H1 (cell line): ENCODE measurements around the gene TBC1D22A. TPM values are rescaled to one million over a fixed set of nuclear protein-coding genes. Genes with fewer than 3 reads are reported as not detected.

Source experiments
- CTCF ChIA-PET: fragments of 300-600 bp; sonication (Branson Sonifier 250); formaldehyde crosslinking; loops from one replicate; lab custom pipeline; 2021; ENCODE audit not compliant: partially characterized antibody; lab: Charles Lee
- POLR2A ChIA-PET: fragments of 300-600 bp; sonication (Branson Sonifier 250); formaldehyde crosslinking; loops from one replicate; lab custom pipeline; 2021; ENCODE audit warnings: inconsistent platforms; ENCODE audit not compliant: partially characterized antibody; lab: Charles Lee
- DNase-seq, 2 experiments: peaks; one replicate each; pipeline versions ENCODE4 v3.0.0 to v3.0.0-alpha.2; 2010 to 2022; ENCODE audit warnings: low spot score in 2 of 2, low read depth in 1 of 2, mixed read lengths in 1 of 2
- FAIRE-seq: peaks from 2 replicates; lab custom pipeline; 2011; peaks lifted over from hg19 to GRCh38; lab: Jason Lieb, UNC
- H2AFZ ChIP-seq: 2 replicates; pipeline ENCODE4 v1.8.1; 2012; ENCODE audit warnings: low read length, inconsistent platforms
- H2AK5ac ChIP-seq: 2 replicates; pipeline ENCODE4 v1.6.1; 2013; ENCODE audit warnings: low read depth, low read length
- H2BK120ac ChIP-seq: replicated peaks from 2 replicates; pipeline ENCODE3; 2013; ENCODE audit warnings: low read depth, low read length, inconsistent platforms
- H2BK12ac ChIP-seq: 2 replicates; pipeline ENCODE4 v1.6.1; 2013; ENCODE audit warnings: low read depth, low read length
- H2BK15ac ChIP-seq: 2 replicates; pipeline ENCODE4 v1.6.1; 2013; ENCODE audit warnings: low read length
- H2BK20ac ChIP-seq: 2 replicates; pipeline ENCODE4 v1.6.1; 2013; ENCODE audit warnings: low read length
- H2BK5ac ChIP-seq: 2 replicates; pipeline ENCODE4 v1.6.1; 2013; ENCODE audit warnings: low read depth, low read length
- H3K14ac ChIP-seq: 2 replicates; pipeline ENCODE4 v1.6.1; 2013; ENCODE audit warnings: inconsistent platforms; ENCODE audit not compliant: insufficient read length
- H3K18ac ChIP-seq: 2 replicates; pipeline ENCODE4 v1.6.1; 2013; ENCODE audit warnings: low read length; ENCODE audit errors: extremely low read depth
- H3K23ac ChIP-seq: 2 replicates; pipeline ENCODE4 v1.6.1; 2013; ENCODE audit warnings: inconsistent platforms; ENCODE audit not compliant: insufficient read length
- H3K23me2 ChIP-seq: 2 replicates; pipeline ENCODE4 v1.6.1; 2013; ENCODE audit warnings: low read depth, low read length
- H3K27ac ChIP-seq: 2 replicates; pipeline ENCODE4 v1.6.1; 2011; ENCODE audit warnings: low read depth, low read length, inconsistent platforms
- H3K27me3 ChIP-seq, 4 experiments: replicated peaks in 1 of 4; 1 replicate in 1 of 4; 2 replicates in 3 of 4; pipeline versions ENCODE4 v1.6.1 to v1.8.1; 2011 to 2013; ENCODE audit warnings: low read length in 3 of 4, mild to moderate bottlenecking in 3 of 4, inconsistent platforms in 2 of 4, mixed read lengths in 2 of 4, moderate library complexity in 1 of 4; ENCODE audit not compliant: control insufficient read depth in 3 of 4, insufficient read depth in 3 of 4; ENCODE audit errors: extremely low read depth in 1 of 4
- H3K36me3 ChIP-seq, 4 experiments: 2 replicates each; pipeline versions ENCODE4 v1.6.1 to v1.8.1; 2011 to 2013; ENCODE audit warnings: mild to moderate bottlenecking in 4 of 4, low read length in 3 of 4, moderate library complexity in 2 of 4, control low read depth in 1 of 4, inconsistent platforms in 1 of 4; ENCODE audit not compliant: insufficient read depth in 4 of 4, control insufficient read depth in 2 of 4
- H3K4ac ChIP-seq: replicated peaks from 2 replicates; pipeline ENCODE3; 2013; ENCODE audit warnings: low read length, low read depth, mixed read lengths, inconsistent platforms; ENCODE audit not compliant: insufficient read length
- H3K4me1 ChIP-seq, 4 experiments: replicated peaks in 1 of 4; 1 replicate in 1 of 4; 2 replicates in 3 of 4; pipeline versions ENCODE4 v1.6.1 to v1.8.1; 2011 to 2013; ENCODE audit warnings: low read length in 3 of 4, inconsistent platforms in 2 of 4, mixed read lengths in 1 of 4; ENCODE audit not compliant: insufficient read depth in 4 of 4, control insufficient read depth in 3 of 4
- H3K4me2 ChIP-seq, 2 experiments: 2 replicates each; pipeline versions ENCODE4 v1.6.1 to v1.8.1; 2011 to 2013; ENCODE audit warnings: low read depth in 2 of 2, low read length in 2 of 2, control low read depth in 1 of 2, inconsistent platforms in 1 of 2, mild to moderate bottlenecking in 1 of 2; ENCODE audit not compliant: insufficient read depth in 1 of 2
- H3K4me3 ChIP-seq, 4 experiments: fragments of 200-600, 300-600 bp in 1 of 4; sonication (generic), shearing (Covaris generic), sonication (Bioruptor Twin) in 1 of 4; 2 replicates each; pipeline versions ENCODE4 v1.5.1 to v1.8.1; 2011 to 2016; ENCODE audit warnings: low read length in 4 of 4, low read depth in 3 of 4, control low read depth in 2 of 4, inconsistent platforms in 2 of 4, mild to moderate bottlenecking in 2 of 4, mixed read lengths in 1 of 4, moderate library complexity in 1 of 4; ENCODE audit not compliant: insufficient read depth in 2 of 4; ENCODE audit errors: extremely low read depth in 1 of 4
- H3K56ac ChIP-seq: replicated peaks from 2 replicates; pipeline ENCODE3; 2013; ENCODE audit warnings: low read depth, mild to moderate bottlenecking, mixed read lengths, low read length, inconsistent platforms; ENCODE audit not compliant: insufficient read length
- H3K79me1 ChIP-seq: 2 replicates; pipeline ENCODE4 v1.6.1; 2013; ENCODE audit warnings: low read depth, low read length, control low read depth
- H3K79me2 ChIP-seq, 2 experiments: 2 replicates each; pipeline versions ENCODE4 v1.6.1 to v1.8.1; 2012 to 2013; ENCODE audit warnings: low read length in 2 of 2, mild to moderate bottlenecking in 2 of 2, inconsistent platforms in 1 of 2; ENCODE audit not compliant: insufficient read depth in 2 of 2, control insufficient read depth in 1 of 2
- H3K9ac ChIP-seq, 4 experiments: replicated peaks in 1 of 4; 1 replicate in 1 of 4; 2 replicates in 3 of 4; pipeline versions ENCODE4 v1.6.1 to v1.8.1; 2011 to 2013; ENCODE audit warnings: low read depth in 3 of 4, low read length in 3 of 4, control low read depth in 2 of 4, mild to moderate bottlenecking in 2 of 4, moderate library complexity in 2 of 4, inconsistent platforms in 1 of 4; ENCODE audit errors: extremely low read depth in 1 of 4
- H3K9me3 ChIP-seq, 2 experiments: 2 replicates each; pipeline versions ENCODE4 v1.6.1 to v1.8.1; 2012 to 2013; ENCODE audit warnings: mild to moderate bottlenecking in 2 of 2, moderate library complexity in 2 of 2, control low read depth in 1 of 2, inconsistent platforms in 1 of 2, low read depth in 1 of 2, low read length in 1 of 2, mixed read lengths in 1 of 2; ENCODE audit not compliant: insufficient read depth in 2 of 2
- H4K20me1 ChIP-seq, 2 experiments: replicated peaks in 1 of 2; 2 replicates each; pipeline versions ENCODE3 to v1.8.1; 2011 to 2013; ENCODE audit warnings: inconsistent platforms in 2 of 2, low read length in 2 of 2, mild to moderate bottlenecking in 1 of 2; ENCODE audit not compliant: insufficient read depth in 2 of 2, control insufficient read depth in 1 of 2
- H4K5ac ChIP-seq: 2 replicates; pipeline ENCODE4 v1.6.1; 2013; ENCODE audit warnings: low read length, low read depth, mixed read lengths, inconsistent platforms; ENCODE audit not compliant: insufficient read length
- H4K8ac ChIP-seq: 2 replicates; pipeline ENCODE4 v1.8.0; 2013; ENCODE audit warnings: mild to moderate bottlenecking, moderate library complexity, low read length, inconsistent platforms; ENCODE audit not compliant: insufficient read depth; ENCODE audit errors: extremely low read depth
- H4K91ac ChIP-seq: replicated peaks from 2 replicates; pipeline ENCODE3; 2013; ENCODE audit warnings: low read length, mixed read lengths, inconsistent platforms; ENCODE audit not compliant: insufficient read length
- ASH2L ChIP-seq: fragments of 200-600, 300-600 bp; sonication (generic); IDR thresholded peaks from one replicate; pipeline ENCODE4 v1.7.1; 2017; ENCODE audit warnings: low read length
- ATF2 ChIP-seq: IDR thresholded peaks from 2 replicates; pipeline ENCODE4 v1.6.1; 2012; ENCODE audit warnings: low read length, inconsistent platforms
- BACH1 ChIP-seq: IDR thresholded peaks from 2 replicates; pipeline ENCODE4 v1.6.1; 2012; ENCODE audit warnings: low read length, improper control_type of control experiment
- CHD2 ChIP-seq: IDR thresholded peaks from 2 replicates; pipeline ENCODE4 v1.6.1; 2012; ENCODE audit warnings: low read length, improper control_type of control experiment
- EP300 ChIP-seq, 2 experiments: IDR thresholded peaks; 1 replicate in 1 of 2; 2 replicates in 1 of 2; pipeline ENCODE4 v1.6.1; 2011 to 2012; ENCODE audit warnings: low read depth in 2 of 2, low read length in 2 of 2, mild to moderate bottlenecking in 2 of 2, borderline replicate concordance in 1 of 2, inconsistent platforms in 1 of 2, moderate library complexity in 1 of 2
- GTF2F1 ChIP-seq: IDR thresholded peaks from 2 replicates; pipeline ENCODE4 v1.6.1; 2012; ENCODE audit warnings: low read depth, low read length, improper control_type of control experiment, borderline replicate concordance
- HDAC6 ChIP-seq: IDR thresholded peaks from one replicate; pipeline ENCODE4 v1.7.1; 2012; ENCODE audit warnings: low read depth, mild to moderate bottlenecking, inconsistent platforms, low read length, moderate library complexity
- JUN ChIP-seq: IDR thresholded peaks from 2 replicates; pipeline ENCODE4 v1.6.1; 2011; ENCODE audit warnings: low read depth, mild to moderate bottlenecking, improper control_type of control experiment, low read length
- PHF8 ChIP-seq: fragments of 200-600 bp; sonication (generic); conservative IDR thresholded peaks from 2 replicates; pipeline ENCODE4 v1.7.1; 2012; ENCODE audit warnings: low read depth, mild to moderate bottlenecking, inconsistent platforms, low read length, moderate library complexity
- POLR2AphosphoS5 ChIP-seq: IDR thresholded peaks from 2 replicates; pipeline ENCODE4 v1.6.1; 2011; ENCODE audit warnings: low read depth, low read length
- SIX5 ChIP-seq: IDR thresholded peaks from 2 replicates; pipeline ENCODE4 v1.6.1; 2011; ENCODE audit warnings: mild to moderate bottlenecking, low read depth, low read length
- TCF12 ChIP-seq: IDR thresholded peaks from 2 replicates; pipeline ENCODE4 v1.6.1; 2011; ENCODE audit warnings: low read depth, mild to moderate bottlenecking, low read length
- TEAD4 ChIP-seq: IDR thresholded peaks from 2 replicates; pipeline ENCODE4 v1.6.1; 2012; ENCODE audit warnings: low read depth, low read length, inconsistent platforms, mixed read lengths
- YY1 ChIP-seq: IDR thresholded peaks from 2 replicates; pipeline ENCODE4 v1.6.1; 2011; ENCODE audit warnings: low read depth, mild to moderate bottlenecking, low read length
- WGBS, 2 experiments: shearing (Covaris generic) in 1 of 2; methylation state at CpG; one replicate each; pipeline versions ENCODE4 v1.1.6 to v1.1.7; 2013 to 2015; ENCODE audit warnings: low lambda C conversion rate in 2 of 2, mixed read lengths in 2 of 2, inconsistent platforms in 1 of 2, low coverage in 1 of 2, missing lambda C conversion rate in 1 of 2; ENCODE audit not compliant: insufficient replicate concordance in 2 of 2, insufficient coverage in 1 of 2, insufficient read length in 1 of 2; ENCODE audit errors: extremely low coverage in 1 of 2, missing lambda C conversion rate in 1 of 2; 5-methylcytosine and 5-hydroxymethylcytosine counted together
- polyA plus RNA-seq, 7 experiments: library from polyadenylated mRNA; depleted of rRNA in 3 of 7; stranded (reverse) in 5 of 7; unstranded in 2 of 7; fragments of >200 nt in 5 of 7; fragments of 200-250 nt in 2 of 7; gene quantifications; 1 replicate in 5 of 7; 2 replicates in 1 of 7; 4 replicates in 1 of 7; pipeline versions ENCODE4 v1.2.1 to v1.2.3, GENCODE V29; 2011 to 2013; ENCODE audit warnings: missing spikeins in 2 of 7, mixed read lengths in 2 of 7
- total RNA-seq: library from RNA; stranded (reverse); fragmentation: NEBNext Ultra II Directional; extraction: Animal tissue kit (Norgen Biotek cat#: 25700); gene quantifications from 2 replicates; pipeline ENCODE4 v1.2.1, GENCODE V29; 2021

Gene TBC1D22A
- total and polyA plus RNA-seq, 2 of the 8 experiments (the other 6 are each of a cell fraction or from before 2014, with no cell fraction given) = 11.9 to 18.4 TPM

GRCh38 chr22:47011859-47012258 lies 249.4 kb downstream of the TBC1D22A start:
- Histone ChIP-seq H3K14ac (no peak overlapping the region), H3K56ac (no peak overlapping the region), H2BK120ac (no peak overlapping the region), H2AK5ac (no peak overlapping the region), H4K8ac (no peak overlapping the region), H3K27me3 (no peaks in the 10 kb centered on the region), H3K4me1 (no peaks in the 10 kb centered on the region; a peak in 2 of 7 replicates), H2BK5ac (no peak overlapping the region), H3K79me2 (no peaks in the 10 kb centered on the region), H2BK12ac (no peak overlapping the region), H3K4me2 (no peak overlapping the region), H3K23me2 (peaks cover 5% of the 10 kb centered on the region; the same call in 1 of the 2 replicates), H2BK15ac (no peak overlapping the region), H3K9me3 (no peaks in the 10 kb centered on the region), H3K4me3 (no peak overlapping the region), H4K20me1 (peaks cover 6 to 9% of the 10 kb centered on the region in 2 experiments), H2AFZ (no peak overlapping the region), H3K79me1 (peaks cover 4% of the 10 kb centered on the region; the same call in 1 of the 2 replicates), H3K23ac (no peak overlapping the region), H3K4ac (no peak overlapping the region), H3K9ac (no peak overlapping the region), H3K18ac (no peak overlapping the region), H2BK20ac (no peak overlapping the region), H4K5ac (no peak overlapping the region), H4K91ac (no peak overlapping the region), H3K27ac (no peak overlapping the region), H3K36me3 (peaks cover 0 to 5% (median 2%) of the 10 kb centered on the region in 4 experiments; a peak in 2 of 8 replicates)
- DNase-seq (no peak), FAIRE-seq (no peak)
- WGBS, 2 experiments = 88% methylated on average over 7 of the region's 8 CpGs; no CpG with 5 or more reads in 1 of the 2 experiments
- CTCF ChIA-PET = interaction anchor here (1.0 to 3.0 kb wide), 18 partner anchors 9 to 209 kb away, joined by 3 to 16 read pairs (median 5); no protein-coding TSS in a partner anchor
- POLR2A ChIA-PET = no interaction called here
- TF ChIP-seq HDAC6 (no peak), ATF2 (no peak), TEAD4 (no peak), SIX5 (no peak), CHD2 (no peak), PHF8 (no peak), JUN (no peak), TCF12 (no peak), ASH2L (no peak), EP300 (IDR thresholded peaks at IDR 0.05; ENCODE audit: borderline replicate concordance in 1 of 2, low read depth in 2 of 2, low read length in 2 of 2) (no peak), POLR2AphosphoS5 (no peak), YY1 (no peak), GTF2F1 (no peak), BACH1 (no peak)
